ENCODE results near the gene PAFAH1B2.
A peak's percentile ranks its signal among the peaks of the same experiment; 100 is the strongest.

PAFAH1B2 gene

DNA sequence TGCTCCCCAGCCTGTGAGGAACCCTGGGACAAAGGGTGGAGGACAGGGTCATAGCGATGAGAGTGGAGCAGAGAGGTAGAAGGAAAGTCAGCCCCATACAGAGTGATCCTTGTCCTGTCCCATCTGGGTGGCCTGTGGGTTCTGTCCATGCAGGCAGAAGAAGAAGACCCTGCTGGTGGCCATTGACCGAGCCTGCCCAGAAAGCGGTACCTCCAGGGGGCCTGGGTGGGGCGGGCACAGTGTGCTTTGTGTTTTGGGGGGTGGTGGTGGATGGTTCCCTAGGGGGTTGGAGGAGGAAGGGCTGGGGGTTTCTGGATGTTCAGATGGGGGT lies 42.3 kb downstream of the PAFAH1B2 start:
- peaks cover 0 to 51% (median 31%) of the 10 kb centered on the region in 5 donors for H3K4me1 ChIP-seq (ENCODE audit: control insufficient read depth in 5 of 5, insufficient read depth in 5 of 5, low read length in 5 of 5)

DNA sequence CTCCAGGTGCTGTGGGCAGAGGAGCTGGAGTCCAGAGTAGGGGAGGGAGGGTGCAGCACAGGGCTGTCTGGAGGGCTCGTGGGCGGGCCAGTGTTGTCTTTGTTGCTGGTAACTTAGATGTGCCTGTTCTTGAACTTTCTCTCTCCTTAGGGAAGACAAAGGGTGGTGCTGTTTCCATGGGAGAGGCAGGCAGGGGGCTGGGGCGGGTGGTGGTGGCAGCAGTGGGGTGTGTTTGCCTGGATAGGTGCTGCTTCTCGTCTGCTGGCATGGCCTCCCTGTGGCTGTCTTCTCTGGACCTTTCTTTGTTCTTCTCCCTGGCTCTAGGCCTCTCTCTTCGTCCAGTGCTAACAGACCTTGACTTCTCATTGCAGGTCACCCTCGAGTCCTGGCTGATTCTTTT lies 42.9 kb downstream of the PAFAH1B2 start:
- H3K4me1 ChIP-seq (ENCODE audit: control insufficient read depth in 5 of 5, insufficient read depth in 5 of 5, low read length in 5 of 5), result peaks cover 0 to 47% (median 27%) of the 10 kb centered on the region in 5 donors
- H3K27me3 ChIP-seq (ENCODE audit: control insufficient read depth in 5 of 5, insufficient read depth in 4 of 5, low read length in 5 of 5), result no peaks in the 10 kb centered on the region
- H3K9me3 ChIP-seq (ENCODE audit: control insufficient read depth in 5 of 5, low read length in 5 of 5), result no peaks in the 10 kb centered on the region
- peak overlapping the region in 2 of 5 donors; percentile 30 to 60 for H3K9ac ChIP-seq (ENCODE audit: low read length in 5 of 5)
- peaks cover 3 to 90% (median 74%) of the 10 kb centered on the region in 5 donors for H3K36me3 ChIP-seq (ENCODE audit: control insufficient read depth in 5 of 5, insufficient read depth in 5 of 5, low read length in 5 of 5)
- H3K4me3 ChIP-seq (ENCODE audit: low read depth in 1 of 5, low read length in 5 of 5), result peak overlapping the region in 1 of 5 donors; percentile 10
- H3K27ac ChIP-seq (ENCODE audit: low read depth, low read length), result no peak overlapping the region

More for the DNA sequence above, 42.3 kb downstream of the PAFAH1B2 start:
- H3K4me3 ChIP-seq (ENCODE audit: low read depth in 1 of 5, low read length in 5 of 5), result peak overlapping the region in 2 of 5 donors; percentile 10 to 27
- peak overlapping the region in 2 of 5 donors; percentile 22 to 60 for H3K9ac ChIP-seq (ENCODE audit: low read length in 5 of 5)
- H3K9me3 ChIP-seq (ENCODE audit: control insufficient read depth in 5 of 5, low read length in 5 of 5), result no peaks in the 10 kb centered on the region
- H3K27me3 ChIP-seq (ENCODE audit: control insufficient read depth in 5 of 5, insufficient read depth in 4 of 5, low read length in 5 of 5), result no peaks in the 10 kb centered on the region
- H3K36me3 ChIP-seq (ENCODE audit: control insufficient read depth in 5 of 5, insufficient read depth in 5 of 5, low read length in 5 of 5), result peaks cover 3 to 87% (median 69%) of the 10 kb centered on the region in 5 donors
- no peak overlapping the region for H3K27ac ChIP-seq (ENCODE audit: low read depth, low read length)

DNA sequence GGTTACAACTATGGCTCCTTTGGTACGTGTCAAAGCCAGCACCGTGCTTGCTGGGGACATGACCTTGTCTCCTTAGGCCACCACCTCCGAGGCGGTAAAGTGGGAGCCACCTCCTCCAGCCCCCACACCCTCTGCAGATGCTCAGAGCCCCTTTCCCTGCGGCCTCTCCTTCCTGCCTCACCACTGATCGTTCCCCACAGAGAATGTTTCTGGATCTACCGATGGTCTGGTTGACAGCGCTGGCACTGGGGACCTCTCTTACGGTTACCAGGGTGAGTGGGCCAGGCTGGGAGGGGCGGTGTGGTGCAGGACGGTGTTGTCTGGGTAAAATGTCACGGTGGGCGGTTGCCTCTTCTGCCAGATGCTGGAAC lies 43.3 kb downstream of the PAFAH1B2 start:
- H3K27ac ChIP-seq (ENCODE audit: low read depth, low read length), result no peak overlapping the region
- H3K27me3 ChIP-seq (ENCODE audit: control insufficient read depth in 5 of 5, insufficient read depth in 4 of 5, low read length in 5 of 5), result no peaks in the 10 kb centered on the region
- H3K4me1 ChIP-seq (ENCODE audit: control insufficient read depth in 5 of 5, insufficient read depth in 5 of 5, low read length in 5 of 5), result peaks cover 0 to 47% (median 27%) of the 10 kb centered on the region in 5 donors
- H3K36me3 ChIP-seq (ENCODE audit: control insufficient read depth in 5 of 5, insufficient read depth in 5 of 5, low read length in 5 of 5), result peaks cover 3 to 90% (median 74%) of the 10 kb centered on the region in 5 donors
- no peak overlapping the region for H3K4me3 ChIP-seq (ENCODE audit: low read depth in 1 of 5, low read length in 5 of 5)
- H3K9me3 ChIP-seq (ENCODE audit: control insufficient read depth in 5 of 5, low read length in 5 of 5), result no peaks in the 10 kb centered on the region
- H3K9ac ChIP-seq (ENCODE audit: low read length in 5 of 5), result peak overlapping the region in 1 of 5 donors; percentile 60

DNA sequence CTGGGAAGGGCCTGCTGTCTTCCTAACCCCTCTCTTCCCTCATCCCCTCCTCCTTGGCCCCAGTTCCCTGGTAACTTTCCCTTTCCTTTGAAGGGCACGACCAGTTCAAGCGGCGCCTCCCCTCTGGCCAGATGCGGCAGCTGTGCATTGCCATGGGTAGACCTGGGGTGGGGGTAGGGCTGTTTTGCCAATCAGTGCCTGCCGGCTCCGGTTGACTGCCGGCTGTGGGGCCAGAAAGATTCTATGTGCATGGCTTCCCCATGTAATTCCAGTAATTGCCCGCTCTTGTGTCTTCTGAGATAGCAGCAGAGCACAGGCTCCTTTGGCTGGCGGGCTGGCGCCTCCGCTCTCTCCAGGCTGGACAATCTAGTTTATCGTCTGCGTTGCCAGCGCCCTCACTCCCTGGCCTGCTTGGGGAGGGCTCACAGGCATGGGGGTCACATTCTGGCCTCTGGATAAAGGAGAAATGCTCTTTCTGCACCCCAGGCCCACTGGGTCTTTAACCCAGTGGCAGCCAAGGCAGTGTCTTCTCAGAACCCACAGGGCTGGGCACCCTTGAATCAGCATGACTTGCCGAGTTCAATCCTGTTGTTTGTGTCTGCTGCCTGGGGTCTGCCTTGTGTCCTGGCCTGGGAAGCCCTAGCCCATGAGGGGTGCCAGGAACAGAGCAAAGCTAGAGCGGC lies 43.9 kb downstream of the PAFAH1B2 start:
- H3K4me1 ChIP-seq (ENCODE audit: control insufficient read depth in 5 of 5, insufficient read depth in 5 of 5, low read length in 5 of 5), result peaks cover 0 to 47% (median 27%) of the 10 kb centered on the region in 5 donors
- H3K36me3 ChIP-seq (ENCODE audit: control insufficient read depth in 5 of 5, insufficient read depth in 5 of 5, low read length in 5 of 5), result peaks cover 3 to 90% (median 75%) of the 10 kb centered on the region in 5 donors
- no peak overlapping the region for H3K9ac ChIP-seq (ENCODE audit: low read length in 5 of 5)
- H3K4me3 ChIP-seq (ENCODE audit: low read depth in 1 of 5, low read length in 5 of 5), result no peak overlapping the region
- H3K27ac ChIP-seq (ENCODE audit: low read depth, low read length), result no peak overlapping the region
- no peaks in the 10 kb centered on the region for H3K9me3 ChIP-seq (ENCODE audit: control insufficient read depth in 5 of 5, low read length in 5 of 5)
- H3K27me3 ChIP-seq (ENCODE audit: control insufficient read depth in 5 of 5, insufficient read depth in 4 of 5, low read length in 5 of 5), result no peaks in the 10 kb centered on the region

DNA sequence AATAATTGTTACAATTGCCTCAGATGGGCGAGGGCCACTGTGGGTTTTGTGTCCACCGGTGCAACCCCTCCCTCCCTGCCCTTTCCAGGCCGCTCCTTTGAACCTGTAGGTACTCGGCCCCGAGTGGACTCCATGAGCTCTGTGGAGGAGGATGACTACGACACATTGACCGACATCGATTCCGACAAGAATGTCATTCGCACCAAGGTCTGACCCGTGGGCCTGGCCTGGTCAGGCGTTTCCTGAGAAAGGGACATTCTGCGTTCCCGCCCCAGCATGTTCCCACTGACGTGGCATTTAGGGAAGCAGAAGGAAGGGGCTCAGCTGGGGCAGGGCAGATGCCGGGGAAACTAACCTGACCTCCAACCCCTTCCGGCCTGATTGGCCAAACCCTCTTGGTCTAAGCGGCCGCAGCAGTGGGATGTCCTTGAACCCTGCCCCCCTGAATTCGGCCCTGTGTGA lies 44.6 kb downstream of the PAFAH1B2 start:
- Histone ChIP-seq H3K27me3 (ENCODE audit: control insufficient read depth in 5 of 5, insufficient read depth in 4 of 5, low read length in 5 of 5) (no peaks in the 10 kb centered on the region), H3K27ac (ENCODE audit: low read depth, low read length) (no peak overlapping the region), H3K9ac (ENCODE audit: low read length in 5 of 5) (peak overlapping the region in 1 of 5 donors; percentile 43), H3K36me3 (ENCODE audit: control insufficient read depth in 5 of 5, insufficient read depth in 5 of 5, low read length in 5 of 5) (peaks cover 3 to 91% (median 81%) of the 10 kb centered on the region in 5 donors), H3K4me3 (ENCODE audit: low read depth in 1 of 5, low read length in 5 of 5) (no peak overlapping the region), H3K4me1 (ENCODE audit: control insufficient read depth in 5 of 5, insufficient read depth in 5 of 5, low read length in 5 of 5) (peaks cover 0 to 51% (median 27%) of the 10 kb centered on the region in 5 donors), H3K9me3 (ENCODE audit: control insufficient read depth in 5 of 5, low read length in 5 of 5) (no peaks in the 10 kb centered on the region)

DNA sequence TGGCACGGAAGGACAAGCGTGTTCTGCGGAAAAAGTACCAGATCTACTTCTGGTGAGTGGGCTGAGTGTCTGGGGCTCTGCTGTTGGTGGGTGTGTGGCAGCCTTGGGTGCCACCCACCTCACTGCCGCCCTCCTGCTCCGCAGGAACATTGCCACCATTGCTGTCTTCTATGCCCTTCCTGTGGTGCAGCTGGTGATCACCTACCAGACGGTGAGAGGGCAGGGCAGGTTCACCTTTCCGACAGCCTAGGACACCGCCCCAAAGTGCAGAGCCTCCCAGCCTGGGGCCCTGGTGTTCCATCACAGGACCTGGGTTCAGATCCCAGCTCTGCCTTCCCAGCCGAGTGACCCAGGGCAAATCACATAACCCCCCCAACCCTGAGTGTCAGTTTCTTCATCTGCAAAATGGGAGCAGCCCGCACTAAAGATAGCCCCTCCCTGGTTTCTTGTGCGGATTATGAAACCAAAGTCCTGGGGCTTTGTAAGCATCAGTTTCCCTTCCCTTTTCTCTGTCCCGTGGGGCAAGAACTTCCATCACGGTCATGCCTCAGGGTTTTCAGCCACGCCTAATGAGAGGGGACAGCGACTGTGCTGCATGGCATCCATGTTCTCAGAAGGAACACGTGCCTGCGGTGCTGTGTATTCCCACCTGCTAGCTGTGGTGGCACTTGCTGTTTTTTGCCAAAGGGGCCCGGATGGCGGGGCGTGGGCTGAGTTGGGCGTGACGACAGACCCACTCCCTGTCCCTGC lies 45.3 kb downstream of the PAFAH1B2 start:
- Histone ChIP-seq H3K9ac (ENCODE audit: low read length in 5 of 5) (peak overlapping the region in 1 of 5 donors; percentile 43), H3K27me3 (ENCODE audit: control insufficient read depth in 5 of 5, insufficient read depth in 4 of 5, low read length in 5 of 5) (no peaks in the 10 kb centered on the region), H3K36me3 (ENCODE audit: control insufficient read depth in 5 of 5, insufficient read depth in 5 of 5, low read length in 5 of 5) (peaks cover under 1 to 91% (median 80%) of the 10 kb centered on the region in 5 donors), H3K27ac (ENCODE audit: low read depth, low read length) (no peak overlapping the region), H3K4me1 (ENCODE audit: control insufficient read depth in 5 of 5, insufficient read depth in 5 of 5, low read length in 5 of 5) (peaks cover 0 to 59% (median 34%) of the 10 kb centered on the region in 5 donors), H3K9me3 (ENCODE audit: control insufficient read depth in 5 of 5, low read length in 5 of 5) (no peaks in the 10 kb centered on the region), H3K4me3 (ENCODE audit: low read depth in 1 of 5, low read length in 5 of 5) (no peak overlapping the region)

DNA sequence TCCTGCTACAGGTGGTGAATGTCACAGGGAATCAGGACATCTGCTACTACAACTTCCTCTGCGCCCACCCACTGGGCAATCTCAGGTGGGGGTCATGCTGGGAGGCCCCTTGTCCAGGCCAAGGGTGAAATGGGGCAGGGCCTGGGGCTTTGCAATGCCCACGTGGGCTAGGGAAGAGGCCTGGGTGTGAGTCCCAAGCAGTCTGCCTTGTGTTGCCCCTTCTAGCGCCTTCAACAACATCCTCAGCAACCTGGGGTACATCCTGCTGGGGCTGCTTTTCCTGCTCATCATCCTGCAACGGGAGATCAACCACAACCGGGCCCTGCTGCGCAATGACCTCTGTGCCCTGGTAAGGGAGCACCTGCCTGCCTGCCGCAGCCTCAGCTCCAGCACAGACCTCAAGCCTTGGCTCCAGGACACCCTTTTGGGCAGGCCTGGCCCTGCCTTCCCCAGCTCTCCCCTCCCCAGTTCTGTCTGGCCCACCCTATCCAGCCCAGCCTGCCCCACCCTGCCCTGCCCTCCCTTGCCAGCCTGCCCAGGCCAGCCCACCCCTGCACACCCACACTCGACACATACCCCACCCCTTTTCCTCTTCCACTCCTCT lies 46.0 kb downstream of the PAFAH1B2 start:
- Histone ChIP-seq H3K36me3 (ENCODE audit: control insufficient read depth in 5 of 5, insufficient read depth in 5 of 5, low read length in 5 of 5) (peaks cover 0 to 89% (median 77%) of the 10 kb centered on the region in 5 donors), H3K27ac (ENCODE audit: low read depth, low read length) (no peak overlapping the region), H3K4me3 (ENCODE audit: low read depth in 1 of 5, low read length in 5 of 5) (no peak overlapping the region), H3K9me3 (ENCODE audit: control insufficient read depth in 5 of 5, low read length in 5 of 5) (no peaks in the 10 kb centered on the region), H3K4me1 (ENCODE audit: control insufficient read depth in 5 of 5, insufficient read depth in 5 of 5, low read length in 5 of 5) (peaks cover 0 to 63% (median 39%) of the 10 kb centered on the region in 5 donors), H3K27me3 (ENCODE audit: control insufficient read depth in 5 of 5, insufficient read depth in 4 of 5, low read length in 5 of 5) (no peaks in the 10 kb centered on the region), H3K9ac (ENCODE audit: low read length in 5 of 5) (no peak overlapping the region)

DNA sequence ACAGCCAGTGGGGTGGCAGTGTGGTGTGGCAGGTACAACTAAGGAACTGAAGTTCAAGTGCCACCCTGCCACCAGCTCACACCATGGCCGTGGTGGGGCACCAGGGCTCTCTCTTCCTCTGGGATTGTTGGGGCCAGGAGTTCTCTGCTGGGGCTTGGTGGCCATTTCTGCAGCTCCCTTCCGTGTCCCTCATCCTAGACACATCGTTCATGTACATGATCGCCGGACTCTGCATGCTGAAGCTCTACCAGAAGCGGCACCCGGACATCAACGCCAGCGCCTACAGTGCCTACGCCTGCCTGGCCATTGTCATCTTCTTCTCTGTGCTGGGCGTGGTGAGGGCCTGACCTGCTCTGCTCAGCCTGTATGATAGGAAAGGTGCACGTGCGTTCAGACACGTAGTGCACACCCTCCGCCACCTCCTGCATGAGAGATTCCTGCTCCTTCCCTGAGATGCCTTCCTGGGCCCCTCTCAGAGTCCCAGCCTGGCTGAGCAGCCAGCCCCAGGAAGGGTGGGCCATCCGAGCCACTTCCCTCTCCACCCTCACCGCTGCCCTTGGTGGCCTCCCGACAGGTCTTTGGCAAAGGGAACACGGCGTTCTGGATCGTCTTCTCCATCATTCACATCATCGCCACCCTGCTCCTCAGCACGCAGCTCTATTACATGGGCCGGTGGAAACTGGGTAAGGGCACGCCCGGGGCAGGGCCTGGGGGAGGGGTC lies 47.8 kb downstream of the PAFAH1B2 start:
- Histone ChIP-seq H3K9me3 (ENCODE audit: control insufficient read depth in 5 of 5, low read length in 5 of 5) (no peaks in the 10 kb centered on the region), H3K4me1 (ENCODE audit: control insufficient read depth in 5 of 5, insufficient read depth in 5 of 5, low read length in 5 of 5) (peaks cover 0 to 51% (median 32%) of the 10 kb centered on the region in 5 donors), H3K4me3 (ENCODE audit: low read depth in 1 of 5, low read length in 5 of 5) (no peak overlapping the region), H3K27me3 (ENCODE audit: control insufficient read depth in 5 of 5, insufficient read depth in 4 of 5, low read length in 5 of 5) (no peaks in the 10 kb centered on the region), H3K27ac (ENCODE audit: low read depth, low read length) (no peak overlapping the region), H3K36me3 (ENCODE audit: control insufficient read depth in 5 of 5, insufficient read depth in 5 of 5, low read length in 5 of 5) (peaks cover 0 to 93% (median 87%) of the 10 kb centered on the region in 5 donors), H3K9ac (ENCODE audit: low read length in 5 of 5) (no peak overlapping the region)

DNA sequence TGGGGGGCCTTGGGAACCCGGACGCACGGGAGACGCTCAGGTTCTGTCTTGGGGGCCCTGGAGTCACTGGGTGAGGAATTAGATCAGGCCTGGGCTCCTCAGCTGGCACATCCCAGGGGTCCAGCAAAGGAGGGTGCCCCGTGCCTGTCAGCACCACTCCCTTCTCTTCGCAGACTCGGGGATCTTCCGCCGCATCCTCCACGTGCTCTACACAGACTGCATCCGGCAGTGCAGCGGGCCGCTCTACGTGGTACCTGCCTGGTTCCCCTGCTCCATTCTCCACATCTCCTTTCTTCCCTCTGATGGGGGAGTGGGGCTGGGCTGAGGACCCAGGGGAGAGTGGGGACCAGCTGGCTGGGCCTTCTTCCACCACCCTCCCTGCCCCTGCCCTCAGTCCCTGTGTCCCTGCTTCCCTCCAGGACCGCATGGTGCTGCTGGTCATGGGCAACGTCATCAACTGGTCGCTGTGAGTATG lies 48.4 kb downstream of the PAFAH1B2 start:
- Histone ChIP-seq H3K9me3 (ENCODE audit: control insufficient read depth in 5 of 5, low read length in 5 of 5) (no peaks in the 10 kb centered on the region), H3K27ac (ENCODE audit: low read depth, low read length) (no peak overlapping the region), H3K4me1 (ENCODE audit: control insufficient read depth in 5 of 5, insufficient read depth in 5 of 5, low read length in 5 of 5) (peaks cover 0 to 47% (median 27%) of the 10 kb centered on the region in 5 donors), H3K27me3 (ENCODE audit: control insufficient read depth in 5 of 5, insufficient read depth in 4 of 5, low read length in 5 of 5) (no peaks in the 10 kb centered on the region), H3K36me3 (ENCODE audit: control insufficient read depth in 5 of 5, insufficient read depth in 5 of 5, low read length in 5 of 5) (peaks cover 0 to 90% (median 81%) of the 10 kb centered on the region in 5 donors), H3K9ac (ENCODE audit: low read length in 5 of 5) (no peak overlapping the region), H3K4me3 (ENCODE audit: low read depth in 1 of 5, low read length in 5 of 5) (no peak overlapping the region)

Measured in subcutaneous abdominal adipose tissue (tissue), 5 donors.